ENCODE measurements around the gene NAT10.
A peak's percentile ranks its signal among the peaks of the same experiment; 100 is the strongest.
"Not testable (repeated sequence)": the region's sequence is repeated elsewhere in the genome, so short reads cannot be mapped to it uniquely, and the experiment has no call there.

Gene NAT10

GRCh38 chr11:34169686-34170085, 64.3 kb downstream of the NAT10 start:
- no peak for DNase-seq

GRCh38 chr11:34173050-34173449, 67.6 kb downstream of the NAT10 start:
- no peak for DNase-seq

- peak; percentile 63 for DNase-seq
Observed at GRCh38 chr11:34174412-34175041, 69.1 kb downstream of the NAT10 start.

GRCh38 chr11:34175284-34176019, 70.0 kb downstream of the NAT10 start:
- DNase-seq, result no peak

- DNase-seq, result no peak
Observed at GRCh38 chr11:34176751-34177209, 71.4 kb downstream of the NAT10 start.

GRCh38 chr11:34178209-34178821, 72.9 kb downstream of the NAT10 start:
- no peak for DNase-seq

- DNase-seq, result no peak
Observed at GRCh38 chr11:34179026-34179675, 73.7 kb downstream of the NAT10 start.

- no peak for DNase-seq
Observed at GRCh38 chr11:34180040-34180813, 74.8 kb downstream of the NAT10 start.

- DNase-seq, result not testable (repeated sequence)
Observed at GRCh38 chr11:34180814-34181165, 75.4 kb downstream of the NAT10 start.

GRCh38 chr11:34181251-34181650, 75.8 kb downstream of the NAT10 start:
- no peak for DNase-seq

- no peak for DNase-seq
Observed at GRCh38 chr11:34181856-34182405, 76.5 kb downstream of the NAT10 start.

- DNase-seq, result no peak
Observed at GRCh38 chr11:34182425-34182824, 77.0 kb downstream of the NAT10 start.

GRCh38 chr11:34182921-34183685, 77.7 kb downstream of the NAT10 start:
- no peak for DNase-seq

- no peak for DNase-seq
Observed at GRCh38 chr11:34183848-34184391, 78.5 kb downstream of the NAT10 start.

- DNase-seq, result no peak
Observed at GRCh38 chr11:34184505-34185015, 79.1 kb downstream of the NAT10 start.

- DNase-seq, result no peak
Observed at GRCh38 chr11:34185926-34186841, 80.8 kb downstream of the NAT10 start.

- no peak for DNase-seq
Observed at GRCh38 chr11:34188181-34188580, 82.8 kb downstream of the NAT10 start.

- no peak for DNase-seq
Observed at GRCh38 chr11:34189191-34189590, 83.8 kb downstream of the NAT10 start.

- DNase-seq, result no peak
Observed at GRCh38 chr11:34190192-34191139, 85.0 kb downstream of the NAT10 start.
